MCF 10A (cell line): ENCODE data around the gene MARVELD1. TPM values are rescaled to one million over a fixed set of nuclear protein-coding genes. Genes with fewer than 3 reads are reported as not detected.

Source experiments
- Bru-seq: library from RNA; stranded (reverse); fragments of 400-500 nt; gene quantifications from one replicate; lab custom pipeline; 2021; lab: Mats Ljungman, UMichigan
- BruChase-seq, 2 experiments: library from RNA; stranded (reverse); fragments of 400-500 nt; gene quantifications; one replicate each; lab custom pipeline; 2021; lab: Mats Ljungman, UMichigan
- BruUV-seq: library from RNA; stranded (reverse); fragments of 400-500 nt; replicated peaks from 2 replicates; lab custom pipeline; 2021; lab: Mats Ljungman, UMichigan
- CTCF ChIA-PET: fragments of 300-600 bp; sonication (Branson Sonifier 250); formaldehyde crosslinking; extraction: SDS; loops from one replicate; lab custom pipeline; 2021; ENCODE audit warnings: antibody characterized with exemption, inconsistent platforms; lab: Yijun Ruan, JAX
- POLR2A ChIA-PET: fragments of 300-600, 350-650 bp; sonication (Branson Sonifier 250); formaldehyde crosslinking; extraction: SDS; loops from one replicate; lab custom pipeline; 2020; ENCODE audit warnings: antibody characterized with exemption, inconsistent platforms; lab: Yijun Ruan, JAX
- DNase-seq: peaks from one replicate; pipeline ENCODE4 v3.0.0-alpha.2; 2018; ENCODE audit not compliant: unreplicated experiment
- H3K27ac Mint-ChIP-seq: one replicate; pipeline ENCODE4 v1.8.0; 2022; ENCODE audit warnings: mild to moderate bottlenecking, low read depth, mixed read lengths; ENCODE audit not compliant: unreplicated experiment
- H3K27me3 Mint-ChIP-seq: one replicate; pipeline ENCODE4 v1.8.0; 2022; ENCODE audit warnings: mixed read lengths; ENCODE audit not compliant: insufficient read depth, unreplicated experiment
- H3K36me3 Mint-ChIP-seq: one replicate; pipeline ENCODE4 v1.8.0; 2022; ENCODE audit warnings: mild to moderate bottlenecking, moderate library complexity, mixed read lengths; ENCODE audit not compliant: insufficient read depth, unreplicated experiment
- H3K4me1 Mint-ChIP-seq: one replicate; pipeline ENCODE4 v1.8.0; 2022; ENCODE audit warnings: mixed read lengths; ENCODE audit not compliant: insufficient read depth, unreplicated experiment
- H3K4me3 Mint-ChIP-seq: one replicate; pipeline ENCODE4 v1.8.0; 2022; ENCODE audit warnings: mild to moderate bottlenecking, moderate library complexity, mixed read lengths; ENCODE audit not compliant: unreplicated experiment
- H3K9me3 Mint-ChIP-seq: one replicate; pipeline ENCODE4 v1.8.0; 2022; ENCODE audit warnings: mixed read lengths; ENCODE audit not compliant: unreplicated experiment
- CTCF ChIP-seq: fragments of 200-600 bp; IDR thresholded peaks from one replicate; pipeline ENCODE4 v1.8.0; 2022; ENCODE audit warnings: antibody characterized with exemption, mild to moderate bottlenecking; ENCODE audit not compliant: unreplicated experiment
- intact Hi-C: fragments of 100-400 bp; cut with micrococcal nuclease; formaldehyde crosslinking; loops from 2 replicates; pipeline ENCODE4 v1.14.1; 2022
- long read RNA-seq: library from polyadenylated mRNA; stranded (forward); transcript quantifications from one replicate; pipeline ENCODE4 v2.0.0, GENCODE V29; 2022
- total RNA-seq: library from RNA; stranded (reverse); gene quantifications from 2 replicates; pipeline ENCODE4 v1.2.3, GENCODE V29; 2022

MARVELD1 gene
- total RNA-seq (51.0 and 54.9 TPM in 2 replicates), Bru-seq, nascent RNA (percentile 82 among the genes with signal in this experiment), BruChase-seq, experiment 1, labeled RNA remaining after a 6-hour chase (percentile 96 among the genes with signal in this experiment), BruChase-seq, experiment 2, labeled RNA remaining after a 2-hour chase (percentile 92 among the genes with signal in this experiment)
- long read RNA-seq, transcript MARVELD1-201 (2 exons, 3,221 nt): major isoform, 104 of 114 reads
- long read RNA-seq, partial matches to known transcripts: 1 of 114 reads
- long read RNA-seq, other reads (novel, unspliced or antisense): 9 of 114 reads

- CTCF ChIA-PET: interaction anchor here (0.6 to 21.1 kb wide), 8 partner anchors 10 to 157 kb away, joined by 3 to 847 read pairs (median 5); partner anchors contain the start of genes AVPI1 and ZFYVE27
- Mint-ChIP-seq H3K9me3 (no peaks in the 10 kb centered on the region), H3K27me3 (no peaks in the 10 kb centered on the region), H3K36me3 (peaks cover 25% of the 10 kb centered on the region), H3K4me1 (peaks cover 54% of the 10 kb centered on the region), H3K4me3 (peak within 1 kb of the TSS; percentile 97), H3K27ac (peak within 1 kb of the TSS; percentile 92)
- POLR2A ChIA-PET: interaction anchor here (0.7 to 20.1 kb wide), 8 partner anchors 11 to 520 kb away, joined by 5 to 915 read pairs (median 11); partner anchors contain the start of genes AVPI1, PI4K2A and ZFYVE27
- peak; percentile 87 for DNase-seq
- no peak for TF ChIP-seq CTCF
- BruUV-seq: no TSS peak
- intact Hi-C loops: no loop called here
These were observed at the start of gene MARVELD1 for GRCh38 chr10:97713339-97713825. TSS of gene MARVELD1 (plus strand) at chr10:97713730. CDS start at chr10:97713877, 147 bp downstream.

- H3K4me1 Mint-ChIP-seq: peaks cover 4% of the 10 kb centered on the region
- DNase-seq: no peak
- no peaks in the 10 kb centered on the region for H3K9me3 Mint-ChIP-seq
- no peaks in the 10 kb centered on the region for H3K27me3 Mint-ChIP-seq
- ChIA-PET POLR2A (interaction anchor here (0.6 to 2.0 kb wide), 6 partner anchors 9 to 1787 kb away, joined by 3 to 9 read pairs (median 3); partner anchors contain the start of genes PI4K2A and ZFYVE27), CTCF (interaction anchor here (0.9 to 1.0 kb wide), 2 partner anchors 15 to 67 kb away, joined by 3 to 5 read pairs; no protein-coding TSS in a partner anchor)
- intact Hi-C loops: no loop called here
- no TSS peak for BruUV-seq
- peaks cover 76% of the 10 kb centered on the region for H3K36me3 Mint-ChIP-seq
- no peak for TF ChIP-seq CTCF
- no peak overlapping the region for H3K4me3 Mint-ChIP-seq
- H3K27ac Mint-ChIP-seq: no peak overlapping the region
These were observed 49.2 kb upstream of the MARVELD1 start for GRCh38 chr10:97664282-97664850.

- Mint-ChIP-seq H3K4me3 (no peak overlapping the region), H3K27ac (no peak overlapping the region), H3K27me3 (no peaks in the 10 kb centered on the region), H3K36me3 (peaks cover 90% of the 10 kb centered on the region), H3K4me1 (no peaks in the 10 kb centered on the region), H3K9me3 (no peaks in the 10 kb centered on the region)
- no peak for TF ChIP-seq CTCF
- intact Hi-C loops: no loop called here
- BruUV-seq: no TSS peak
- ChIA-PET POLR2A (interaction anchor here (0.6 to 1.4 kb wide), 4 partner anchors 8 to 406 kb away, joined by 3 to 5 read pairs (median 4); no protein-coding TSS in a partner anchor), CTCF (no interaction called here)
- DNase-seq: no peak
These were observed 46.5 kb upstream of the MARVELD1 start for GRCh38 chr10:97666992-97667391.

- Mint-ChIP-seq H3K4me3 (no peak overlapping the region), H3K27ac (no peak overlapping the region), H3K36me3 (peaks cover 90% of the 10 kb centered on the region), H3K9me3 (no peaks in the 10 kb centered on the region), H3K4me1 (no peaks in the 10 kb centered on the region), H3K27me3 (no peaks in the 10 kb centered on the region)
- CTCF ChIA-PET: no interaction called here
- POLR2A ChIA-PET: interaction anchor here (0.6 to 3.4 kb wide), 8 partner anchors 8 to 406 kb away, joined by 3 to 12 read pairs (median 4); partner anchors contain the start of gene AVPI1
- TF ChIP-seq CTCF: no peak
- DNase-seq: no peak
- no TSS peak for BruUV-seq
- intact Hi-C loops: no loop called here
These were observed 46.1 kb upstream of the MARVELD1 start for GRCh38 chr10:97667463-97667862.
